Liver (tissue), 3 donors: ENCODE data around the gene PPARD.

Experiments used
- ATF3 ChIP-seq: IDR thresholded peaks from 2 replicates; pipeline ENCODE4 v1.6.1; 2016; ENCODE audit warnings: antibody characterized with exemption
- CTCF ChIP-seq: fragments of 150-350 bp; IDR thresholded peaks from 2 replicates; pipeline ENCODE4 v1.5.1; 2017; ENCODE audit warnings: improper control_type of control experiment, low read depth, low read length; ENCODE audit not compliant: missing input control
- FOXA2 ChIP-seq: IDR thresholded peaks from 2 replicates; pipeline ENCODE4 v1.6.1; 2016; ENCODE audit warnings: antibody characterized with exemption
- GABPA ChIP-seq, 2 donors: IDR thresholded peaks in 1 of 2; conservative IDR thresholded peaks in 1 of 2; 2 replicates each; pipeline ENCODE4 v1.6.1; 2016; ENCODE audit warnings: antibody characterized with exemption in 2 of 2, mild to moderate bottlenecking in 1 of 2, moderate library complexity in 1 of 2
- MAX ChIP-seq: IDR thresholded peaks from 2 replicates; pipeline ENCODE4 v1.6.1; 2016; ENCODE audit warnings: antibody characterized with exemption
- RAD21 ChIP-seq, 2 donors: IDR thresholded peaks; 2 replicates each; pipeline ENCODE4 v1.6.1; 2016; ENCODE audit warnings: antibody characterized with exemption in 2 of 2, mild to moderate bottlenecking in 2 of 2
- REST ChIP-seq: IDR thresholded peaks from 2 replicates; pipeline ENCODE4 v1.6.1; 2016; ENCODE audit warnings: antibody characterized with exemption, mild to moderate bottlenecking
- TAF1 ChIP-seq: conservative IDR thresholded peaks from 2 replicates; pipeline ENCODE4 v1.6.1; 2016; ENCODE audit warnings: antibody characterized with exemption, mild to moderate bottlenecking
- YY1 ChIP-seq: IDR thresholded peaks from 2 replicates; pipeline ENCODE4 v1.6.1; 2016; ENCODE audit warnings: antibody characterized with exemption, mild to moderate bottlenecking
- ZBTB33 ChIP-seq: IDR thresholded peaks from 2 replicates; pipeline ENCODE4 v1.6.1; 2016; ENCODE audit warnings: antibody characterized with exemption
- donor health status: healthy.
- donor health status: healthy.

GRCh38 chr6:35311390-35312075 lies 30.8 kb upstream of the PPARD start:
- no peak for TF ChIP-seq MAX
- no peak for TF ChIP-seq CTCF
- TF ChIP-seq REST: no peak
- TF ChIP-seq ZBTB33: no peak
- TF ChIP-seq RAD21 (IDR thresholded peaks at IDR 0.05): no peak
- TF ChIP-seq TAF1: no peak
- TF ChIP-seq FOXA2: no peak
- no peak for TF ChIP-seq YY1
- TF ChIP-seq ATF3: no peak
- TF ChIP-seq GABPA (IDR thresholded peaks at IDR 0.05 in 1 of 2, conservative IDR thresholded peaks at IDR 0.05 in 1 of 2): no peak
